Activated naive CD8-positive, alpha-beta T cell treated with anti-CD3 and anti-CD28 coated beads, Interleukin-2, amount 10 ng/mL, durations not matched to agents 7 days and 5 days (primary cell): Measurements from ENCODE around the gene PIK3CG. TPM values are rescaled to one million over a fixed set of nuclear protein-coding genes. Genes with fewer than 3 reads are reported as not detected.
"Not testable (repeated sequence)": the region's sequence is repeated elsewhere in the genome, so short reads cannot be mapped to it uniquely, and the experiment has no call there.

Experiments
- ATAC-seq: fragments of 150-1000 bp; cut with Tn5 transposase; one replicate; pipeline ENCODE4 v1.10.0; 2021; ENCODE audit warnings: low read depth, moderate library complexity
- POLR2A ChIA-PET: fragments of 350-600 bp; sonication (Branson Sonifier 250); formaldehyde crosslinking; loops from one replicate; lab custom pipeline; 2021; ENCODE audit warnings: antibody characterized with exemption; lab: Charles Lee
- DNase-seq: peaks from one replicate; pipeline ENCODE4 v3.0.0; 2021
- H3K27ac Mint-ChIP-seq: one replicate; pipeline ENCODE4 v1.8.0; 2022; ENCODE audit warnings: mild to moderate bottlenecking, mixed read lengths
- H3K27me3 Mint-ChIP-seq: one replicate; pipeline ENCODE4 v1.8.0; 2022; ENCODE audit warnings: mild to moderate bottlenecking, moderate library complexity, mixed read lengths
- H3K36me3 Mint-ChIP-seq: one replicate; pipeline ENCODE4 v1.8.0; 2021; ENCODE audit warnings: mild to moderate bottlenecking, mixed read lengths
- H3K4me1 Mint-ChIP-seq: one replicate; pipeline ENCODE4 v1.8.0; 2021; ENCODE audit warnings: mixed read lengths
- H3K4me3 Mint-ChIP-seq: one replicate; pipeline ENCODE4 v1.8.0; 2022; ENCODE audit warnings: mild to moderate bottlenecking, moderate library complexity, mixed read lengths
- H3K9me3 Mint-ChIP-seq: one replicate; pipeline ENCODE4 v1.8.0; 2021; ENCODE audit warnings: mixed read lengths
- total RNA-seq, 2 experiments: library from RNA; stranded (reverse); gene quantifications; one replicate each; pipeline ENCODE4 v1.2.3, GENCODE V29; 2021

Gene PIK3CG
- total RNA-seq, 2 experiments from 2014 or later: 54.1 to 55.9 TPM

GRCh38 chr7:106883456-106884026, 18.5 kb downstream of the PIK3CG start:
- DNase-seq: no peak
- H3K27ac Mint-ChIP-seq: no peak overlapping the region
- no peak for ATAC-seq
- H3K4me3 Mint-ChIP-seq: no peak overlapping the region
- no peaks in the 10 kb centered on the region for H3K27me3 Mint-ChIP-seq
- peaks cover 78% of the 10 kb centered on the region for H3K36me3 Mint-ChIP-seq
- POLR2A ChIA-PET: no interaction called here
- H3K9me3 Mint-ChIP-seq: no peaks in the 10 kb centered on the region
- H3K4me1 Mint-ChIP-seq: peaks cover 13% of the 10 kb centered on the region

- no peak overlapping the region for H3K27ac Mint-ChIP-seq
- no peaks in the 10 kb centered on the region for H3K9me3 Mint-ChIP-seq
- H3K27me3 Mint-ChIP-seq: no peaks in the 10 kb centered on the region
- H3K36me3 Mint-ChIP-seq: peaks cover 73% of the 10 kb centered on the region
- H3K4me3 Mint-ChIP-seq: no peak overlapping the region
- ATAC-seq: no peak
- POLR2A ChIA-PET: no interaction called here
- DNase-seq: no peak
- H3K4me1 Mint-ChIP-seq: peaks cover 9% of the 10 kb centered on the region
Observed at GRCh38 chr7:106885652-106886051, 20.6 kb downstream of the PIK3CG start.

- no peak overlapping the region for H3K27ac Mint-ChIP-seq
- no peaks in the 10 kb centered on the region for H3K9me3 Mint-ChIP-seq
- DNase-seq: no peak
- H3K36me3 Mint-ChIP-seq: peaks cover 72% of the 10 kb centered on the region
- no peak overlapping the region for H3K4me3 Mint-ChIP-seq
- POLR2A ChIA-PET: no interaction called here
- no peak for ATAC-seq
- no peaks in the 10 kb centered on the region for H3K27me3 Mint-ChIP-seq
- H3K4me1 Mint-ChIP-seq: peaks cover 10% of the 10 kb centered on the region
Observed at GRCh38 chr7:106887421-106887820, 22.3 kb downstream of the PIK3CG start.

GRCh38 chr7:106888204-106888603, 23.1 kb downstream of the PIK3CG start:
- Mint-ChIP-seq H3K4me1 (peaks cover 10% of the 10 kb centered on the region), H3K36me3 (peaks cover 70% of the 10 kb centered on the region), H3K27me3 (no peaks in the 10 kb centered on the region), H3K27ac (no peak overlapping the region), H3K4me3 (no peak overlapping the region), H3K9me3 (no peaks in the 10 kb centered on the region)
- no peak for ATAC-seq
- DNase-seq: no peak
- POLR2A ChIA-PET: no interaction called here

- DNase-seq: no peak
- no peaks in the 10 kb centered on the region for H3K27me3 Mint-ChIP-seq
- peaks cover 11% of the 10 kb centered on the region for H3K4me1 Mint-ChIP-seq
- no peak for ATAC-seq
- H3K9me3 Mint-ChIP-seq: no peaks in the 10 kb centered on the region
- no peak overlapping the region for H3K4me3 Mint-ChIP-seq
- POLR2A ChIA-PET: no interaction called here
- peak overlapping the region; percentile 39 for H3K27ac Mint-ChIP-seq
- peaks cover 57% of the 10 kb centered on the region for H3K36me3 Mint-ChIP-seq
Observed at GRCh38 chr7:106890952-106891351, 25.9 kb downstream of the PIK3CG start.

GRCh38 chr7:106891548-106892410, 26.7 kb downstream of the PIK3CG start:
- no peak for DNase-seq
- no peaks in the 10 kb centered on the region for H3K27me3 Mint-ChIP-seq
- H3K4me1 Mint-ChIP-seq: peaks cover 9% of the 10 kb centered on the region
- POLR2A ChIA-PET: no interaction called here
- no peak overlapping the region for H3K27ac Mint-ChIP-seq
- H3K9me3 Mint-ChIP-seq: no peaks in the 10 kb centered on the region
- no peak overlapping the region for H3K4me3 Mint-ChIP-seq
- ATAC-seq: no peak
- peaks cover 59% of the 10 kb centered on the region for H3K36me3 Mint-ChIP-seq

GRCh38 chr7:106893591-106893990, 28.5 kb downstream of the PIK3CG start:
- ATAC-seq: no peak
- peaks cover 66% of the 10 kb centered on the region for H3K36me3 Mint-ChIP-seq
- POLR2A ChIA-PET: no interaction called here

GRCh38 chr7:106895246-106895864, 30.3 kb downstream of the PIK3CG start:
- H3K9me3 Mint-ChIP-seq: peaks cover 8% of the 10 kb centered on the region
- no peaks in the 10 kb centered on the region for H3K27me3 Mint-ChIP-seq
- peak overlapping the region; percentile 11 for H3K27ac Mint-ChIP-seq
- POLR2A ChIA-PET: no interaction called here
- no peak overlapping the region for H3K4me3 Mint-ChIP-seq
- H3K36me3 Mint-ChIP-seq: peaks cover 73% of the 10 kb centered on the region
- DNase-seq (no peak), ATAC-seq (peak; percentile 58)
- H3K4me1 Mint-ChIP-seq: peaks cover 17% of the 10 kb centered on the region

More at GRCh38 chr7:106893591-106893990, 28.5 kb downstream of the PIK3CG start:
- no peak overlapping the region for H3K4me3 Mint-ChIP-seq
- H3K4me1 Mint-ChIP-seq: peaks cover 7% of the 10 kb centered on the region
- H3K9me3 Mint-ChIP-seq: peaks cover 4% of the 10 kb centered on the region
- DNase-seq: no peak
- no peak overlapping the region for H3K27ac Mint-ChIP-seq
- no peaks in the 10 kb centered on the region for H3K27me3 Mint-ChIP-seq

GRCh38 chr7:106896231-106896630, 31.1 kb downstream of the PIK3CG start:
- ATAC-seq: no peak
- Mint-ChIP-seq H3K27ac (no peak overlapping the region), H3K4me3 (no peak overlapping the region), H3K9me3 (peaks cover 8% of the 10 kb centered on the region), H3K27me3 (no peaks in the 10 kb centered on the region), H3K4me1 (peaks cover 17% of the 10 kb centered on the region), H3K36me3 (peaks cover 76% of the 10 kb centered on the region)
- DNase-seq: no peak
- POLR2A ChIA-PET: no interaction called here

- H3K27ac Mint-ChIP-seq, H3K9me3 Mint-ChIP-seq, H3K27me3 Mint-ChIP-seq, ATAC-seq, POLR2A ChIA-PET, DNase-seq, H3K4me3 Mint-ChIP-seq: not testable (repeated sequence)
- H3K4me1 Mint-ChIP-seq: peaks cover 21% of the 10 kb centered on the region
- peaks cover 78% of the 10 kb centered on the region for H3K36me3 Mint-ChIP-seq
Observed at GRCh38 chr7:106897553-106897952, 32.5 kb downstream of the PIK3CG start.

GRCh38 chr7:106898967-106899366, 33.9 kb downstream of the PIK3CG start:
- ATAC-seq, H3K27me3 Mint-ChIP-seq, POLR2A ChIA-PET, H3K9me3 Mint-ChIP-seq, H3K27ac Mint-ChIP-seq, H3K4me3 Mint-ChIP-seq, DNase-seq: not testable (repeated sequence)
- Mint-ChIP-seq H3K36me3 (peaks cover 71% of the 10 kb centered on the region), H3K4me1 (peaks cover 21% of the 10 kb centered on the region)

GRCh38 chr7:106901828-106902441, 36.9 kb downstream of the PIK3CG start:
- no peak for ATAC-seq
- POLR2A ChIA-PET: no interaction called here
- Mint-ChIP-seq H3K36me3 (peaks cover 72% of the 10 kb centered on the region), H3K4me3 (no peak overlapping the region), H3K9me3 (peaks cover 8% of the 10 kb centered on the region), H3K27ac (no peak overlapping the region), H3K4me1 (peaks cover 18% of the 10 kb centered on the region), H3K27me3 (no peaks in the 10 kb centered on the region)
- DNase-seq: no peak

- ATAC-seq (no peak), DNase-seq (no peak)
- POLR2A ChIA-PET: no interaction called here
- Mint-ChIP-seq H3K9me3 (no peaks in the 10 kb centered on the region), H3K4me3 (no peak overlapping the region), H3K4me1 (peaks cover 6% of the 10 kb centered on the region), H3K36me3 (peaks cover 49% of the 10 kb centered on the region), H3K27ac (no peak overlapping the region), H3K27me3 (no peaks in the 10 kb centered on the region)
Observed at GRCh38 chr7:106905734-106906133, 40.7 kb downstream of the PIK3CG start.
